Stomach (tissue), 9 donors: ENCODE results near the gene PCP4. TPM values are rescaled to one million over a fixed set of nuclear protein-coding genes. Genes with fewer than 3 reads are reported as not detected.

Experiments used
- DNase-seq, 2 donors: peaks; one replicate each; pipeline versions ENCODE4 v3.0.0 to v3.0.0-alpha.2; 2013 to 2019
- H3K27ac ChIP-seq, 5 donors: fragments of 200-600 bp in 4 of 5; sonication (generic) in 4 of 5; one replicate each; pipeline ENCODE4 v1.5.1; 2013 to 2019; ENCODE audit warnings: mild to moderate bottlenecking in 1 of 5, moderate library complexity in 1 of 5
- H3K27me3 ChIP-seq, 3 donors: fragments of 200-600 bp; sonication (generic); one replicate each; pipeline ENCODE4 v1.5.1; 2017 to 2019; ENCODE audit warnings: mixed run types in 1 of 3
- H3K36me3 ChIP-seq, 4 donors: fragments of 200-600 bp; sonication (generic); 1 replicate in 3 of 4; 2 replicates in 1 of 4; pipeline ENCODE4 v1.5.1; 2016 to 2019
- H3K4me1 ChIP-seq, 4 donors: fragments of 200-600 bp; sonication (generic); one replicate each; pipeline ENCODE4 v1.5.1; 2016 to 2019
- H3K4me3 ChIP-seq, 4 donors: fragments of 200-600 bp; sonication (generic) in 3 of 4; one replicate each; pipeline ENCODE4 v1.5.1; 2016 to 2019; ENCODE audit warnings: mild to moderate bottlenecking in 1 of 4
- H3K9me3 ChIP-seq, 4 donors: fragments of 200-600 bp; sonication (generic); one replicate each; pipeline ENCODE4 v1.5.1; 2016 to 2019
- CTCF ChIP-seq, 7 experiments: fragments of 450-650 bp in 4 of 7; fragments of 200-600 bp in 3 of 7; sonication (generic) in 3 of 7; IDR thresholded peaks; one replicate each; pipeline ENCODE4 v1.5.1; 2016 to 2019; ENCODE audit warnings: antibody characterized with exemption in 7 of 7, control low read depth in 2 of 7, mild to moderate bottlenecking in 1 of 7
- EP300 ChIP-seq: sonication (generic); formaldehyde crosslinking; IDR thresholded peaks from one replicate; pipeline ENCODE4 v1.6.1; 2017; ENCODE audit warnings: antibody characterized with exemption
- POLR2A ChIP-seq, 4 donors: fragments of 450-650 bp; IDR thresholded peaks; one replicate each; pipeline ENCODE4 v1.6.1; 2016; ENCODE audit warnings: antibody characterized with exemption in 4 of 4, control low read depth in 2 of 4, mild to moderate bottlenecking in 1 of 4, moderate library complexity in 1 of 4
- POLR2AphosphoS5 ChIP-seq, 3 donors: sonication (generic); formaldehyde crosslinking; IDR thresholded peaks; one replicate each; pipeline ENCODE4 v1.6.1; 2016; ENCODE audit warnings: antibody characterized with exemption in 3 of 3
- WGBS, 5 donors: extraction: QIAGEN DNeasy Blood & Tissue Kit in 3 of 5; methylation state at CpG; one replicate each; pipeline versions ENCODE4 v1.1.5 to v1.1.7; 2013 to 2018; 5-methylcytosine and 5-hydroxymethylcytosine counted together
- intact Hi-C: fragments of 100-400 bp; cut with DNase I; formaldehyde crosslinking; loops from one replicate; pipeline ENCODE4 v1.15.1; 2023; ENCODE audit warnings: low total_unique reads
- polyA plus RNA-seq, 3 donors: library from polyadenylated mRNA; stranded (reverse); fragments of 200-250 nt; gene quantifications; one replicate each; pipeline ENCODE4 v1.2.3, GENCODE V29; 2013
- total RNA-seq, 5 donors: library from RNA; depleted of rRNA; stranded (reverse); fragments of >200 nt; gene quantifications; one replicate each; pipeline versions ENCODE4 v1.1.0 to v1.2.3, GENCODE V29; 2014 to 2016
- donor health status: healthy with polysubstance abuse.
- donor health status: Bipolar disorder and iron deficiency.
- donor health status: healthy.

The PCP4 gene
- total and polyA plus RNA-seq, 8 donors, result 1.2 to 29.9 (median 2.0) TPM; not detected in 2

- H3K9me3 ChIP-seq, result no peaks in the 10 kb centered on the region
- H3K4me1 ChIP-seq, result peaks cover 0 to 9% (median 0%) of the 10 kb centered on the region in 4 donors
- no peak for TF ChIP-seq POLR2A (IDR thresholded peaks at IDR 0.05)
- no peak for TF ChIP-seq POLR2AphosphoS5 (IDR thresholded peaks at IDR 0.05)
- TF ChIP-seq EP300, result no peak
- TF ChIP-seq CTCF (IDR thresholded peaks at IDR 0.05), result no peak
- H3K27ac ChIP-seq, result no peak overlapping the region
- H3K27me3 ChIP-seq, result no peaks in the 10 kb centered on the region
- intact Hi-C loops, result no loop called here
- H3K4me3 ChIP-seq, result no peak overlapping the region
- WGBS, 5 donors, result 89 to 96% (median 91%) methylated on average over 6 of the region's 6 CpGs
- H3K36me3 ChIP-seq, result no peaks in the 10 kb centered on the region
- DNase-seq, result no peak
Observed at GRCh38 chr21:39854572-39854971, 12.7 kb upstream of the PCP4 start.

DNA sequence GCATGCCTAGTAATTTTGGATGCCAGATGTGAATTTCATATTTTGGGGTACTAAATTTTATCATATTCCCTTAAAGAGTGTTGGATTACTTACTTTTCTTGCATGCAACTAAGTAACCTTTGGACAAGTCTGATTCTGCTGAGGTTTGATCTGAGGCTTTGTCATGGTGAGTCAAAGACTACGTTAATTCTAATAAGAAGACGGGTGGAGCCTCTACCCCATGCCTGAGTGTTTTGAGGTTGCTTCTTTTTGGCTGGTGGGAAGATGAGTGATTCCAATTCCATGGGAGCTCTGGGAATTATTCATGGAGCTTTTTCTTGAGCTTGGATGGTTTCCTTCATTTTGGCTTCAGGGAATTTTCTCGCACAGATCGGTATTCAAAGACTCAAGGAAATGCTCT, 11.6 kb upstream of the PCP4 start:
- Histone ChIP-seq H3K36me3 (no peaks in the 10 kb centered on the region), H3K4me1 (peaks cover 0 to 9% (median 0%) of the 10 kb centered on the region in 4 donors), H3K27ac (no peak overlapping the region), H3K9me3 (no peaks in the 10 kb centered on the region), H3K27me3 (no peaks in the 10 kb centered on the region), H3K4me3 (no peak overlapping the region)
- WGBS, 5 donors, result 87 to 95% (median 89%) methylated on average over 4 of the region's 4 CpGs
- TF ChIP-seq POLR2AphosphoS5 (IDR thresholded peaks at IDR 0.05) (no peak), CTCF (IDR thresholded peaks at IDR 0.05) (no peak), EP300 (no peak)
- intact Hi-C loops, result no loop called here
- no peak for DNase-seq

GRCh38 chr21:39860600-39860999, 6.6 kb upstream of the PCP4 start:
- 64 to 95% (median 84%) methylated on average over 1 of the region's 1 CpG for WGBS, 5 donors
- TF ChIP-seq EP300 (no peak), CTCF (IDR thresholded peaks at IDR 0.05) (no peak), POLR2A (IDR thresholded peaks at IDR 0.05) (no peak), POLR2AphosphoS5 (IDR thresholded peaks at IDR 0.05) (no peak)
- Histone ChIP-seq H3K4me1 (no peaks in the 10 kb centered on the region), H3K27me3 (no peaks in the 10 kb centered on the region), H3K27ac (no peak overlapping the region), H3K9me3 (no peaks in the 10 kb centered on the region), H3K36me3 (no peaks in the 10 kb centered on the region), H3K4me3 (no peak overlapping the region)
- intact Hi-C loops, result loop anchor here (10.0 kb wide), 1 partner anchor 264 kb away; no protein-coding TSS in a partner anchor
- no peak for DNase-seq

DNA sequence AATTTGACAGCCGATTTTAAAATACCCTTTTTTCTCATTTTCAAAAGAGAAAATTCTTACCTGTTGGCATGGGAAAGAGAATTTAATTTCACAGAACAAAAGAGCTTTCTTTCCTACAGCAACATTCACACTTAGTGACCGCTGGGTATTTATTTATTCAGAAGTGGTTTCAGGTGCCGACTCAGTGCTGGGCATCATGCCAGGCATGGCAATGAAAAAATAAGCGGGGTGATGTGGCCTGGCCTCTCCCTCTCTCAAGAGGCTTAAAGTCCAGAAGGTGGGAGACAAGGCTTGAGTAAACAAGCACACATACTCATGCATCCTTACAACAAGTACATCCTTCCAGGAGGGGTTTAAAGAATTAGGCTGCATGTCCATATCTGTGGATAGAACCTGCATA, 4.1 kb upstream of the PCP4 start:
- Histone ChIP-seq H3K27me3 (peaks cover 0 to 5% (median 0%) of the 10 kb centered on the region in 3 donors), H3K4me3 (no peak overlapping the region), H3K4me1 (peaks cover 0 to 5% (median 0%) of the 10 kb centered on the region in 4 donors), H3K9me3 (no peaks in the 10 kb centered on the region), H3K27ac (no peak overlapping the region), H3K36me3 (no peaks in the 10 kb centered on the region)
- 21 to 35% (median 27%) methylated on average over 4 of the region's 4 CpGs for WGBS, 5 donors
- DNase-seq, result peak; percentile 63 to 71
- intact Hi-C loops, result loop anchor here (10.0 kb wide), 1 partner anchor 262 kb away; no protein-coding TSS in a partner anchor
- TF ChIP-seq EP300 (no peak), POLR2AphosphoS5 (IDR thresholded peaks at IDR 0.05) (no peak), POLR2A (IDR thresholded peaks at IDR 0.05) (no peak), CTCF (IDR thresholded peaks at IDR 0.05) (no peak)
